Cardiac muscle cell (in vitro differentiated cells and primary cell): ENCODE data around the gene SDK2. TPM values are rescaled to one million over a fixed set of nuclear protein-coding genes. Genes with fewer than 3 reads are reported as not detected.

Experiments used
- DNase-seq, 2 donors: peaks; one replicate each; pipeline versions ENCODE4 v3.0.0 to v3.0.0-alpha.2; 2010 to 2017; ENCODE audit warnings: low read depth in 1 of 2, low spot score in 1 of 2
- H3K27ac ChIP-seq: fragments of 200-600 bp; sonication (generic); 2 replicates; pipeline ENCODE4 v1.5.1; 2016
- H3K27me3 ChIP-seq: fragments of 200-600 bp; sonication (generic); 2 replicates; pipeline ENCODE4 v1.6.0; 2016; ENCODE audit warnings: control low read depth
- H3K36me3 ChIP-seq: fragments of 200-600 bp; sonication (generic); 2 replicates; pipeline ENCODE4 v1.5.1; 2016; ENCODE audit warnings: control low read depth
- H3K4me1 ChIP-seq: fragments of 200-600 bp; sonication (generic); 2 replicates; pipeline ENCODE4 v1.8.1; 2017; ENCODE audit warnings: low read depth, mild to moderate bottlenecking, mixed run types
- H3K4me3 ChIP-seq: fragments of 200-600 bp; sonication (generic); 2 replicates; pipeline ENCODE4 v1.5.1; 2016; ENCODE audit warnings: mild to moderate bottlenecking
- H3K9me3 ChIP-seq: fragments of 200-600 bp; sonication (generic); 2 replicates; pipeline ENCODE4 v1.5.1; 2017; ENCODE audit warnings: low read depth, mild to moderate bottlenecking, control low read depth
- CTCF ChIP-seq: IDR thresholded peaks from 2 replicates; pipeline ENCODE4 v1.5.1; 2012; ENCODE audit warnings: low read depth, mild to moderate bottlenecking, low read length
- polyA plus RNA-seq: library from polyadenylated mRNA; unstranded; fragments of >200 nt; fragmentation: Nextera tagmentation; extraction: Ambion mirVana; gene quantifications from 2 replicates; pipeline ENCODE4 v1.2.1, GENCODE V29; 2016
- total RNA-seq: library from RNA; depleted of rRNA; stranded (reverse); fragments of >200 nt; gene quantifications from 2 replicates; pipeline ENCODE4 v1.2.3, GENCODE V29; 2016

The SDK2 gene
- total and polyA plus RNA-seq, 2 experiments from 2014 or later, result 11.8 to 46.8 TPM

- Histone ChIP-seq H3K9me3 (no peaks in the 10 kb centered on the region), H3K27ac (no peak overlapping the region), H3K4me3 (no peak overlapping the region), H3K27me3 (no peaks in the 10 kb centered on the region), H3K4me1 (peaks cover 5% of the 10 kb centered on the region), H3K36me3 (no peaks in the 10 kb centered on the region)
- TF ChIP-seq CTCF, result no peak
- no peak for DNase-seq
Measured at GRCh38 chr17:73647301-73647695, 3.1 kb upstream of the SDK2 start.

- no peak overlapping the region for H3K27ac ChIP-seq
- H3K36me3 ChIP-seq, result no peaks in the 10 kb centered on the region
- no peak overlapping the region for H3K4me3 ChIP-seq
- no peaks in the 10 kb centered on the region for H3K9me3 ChIP-seq
- DNase-seq, result peak; percentile 4 to 63
- H3K27me3 ChIP-seq, result no peaks in the 10 kb centered on the region
- TF ChIP-seq CTCF, result peak; percentile 15
- H3K4me1 ChIP-seq, result peaks cover 11% of the 10 kb centered on the region
Measured at GRCh38 chr17:73646409-73647300, 2.4 kb upstream of the SDK2 start.

GRCh38 chr17:73645050-73645871 lies 1.0 kb upstream of the SDK2 start:
- peaks cover 22% of the 10 kb centered on the region for H3K4me1 ChIP-seq

GRCh38 chr17:73643852-73644144 lies 447 bp downstream of the SDK2 start:
- Histone ChIP-seq H3K36me3 (no peaks in the 10 kb centered on the region), H3K27ac (peak overlapping the region; percentile 82), H3K4me1 (peaks cover 22% of the 10 kb centered on the region), H3K4me3 (peak overlapping the region; percentile 80), H3K9me3 (no peaks in the 10 kb centered on the region), H3K27me3 (no peaks in the 10 kb centered on the region)
- DNase-seq, result peak in 1 of 2 donors; percentile 42
- TF ChIP-seq CTCF, result no peak

More at GRCh38 chr17:73645050-73645871, 1.0 kb upstream of the SDK2 start:
- Histone ChIP-seq H3K36me3 (no peaks in the 10 kb centered on the region), H3K4me3 (peak overlapping the region; percentile 80), H3K27me3 (no peaks in the 10 kb centered on the region), H3K9me3 (no peaks in the 10 kb centered on the region), H3K27ac (peak overlapping the region; percentile 2)
- peak; percentile 57 to 92 for DNase-seq
- no peak for TF ChIP-seq CTCF

- peak overlapping the region; percentile 80 for H3K4me3 ChIP-seq
- peaks cover 27% of the 10 kb centered on the region for H3K4me1 ChIP-seq
- H3K9me3 ChIP-seq, result no peaks in the 10 kb centered on the region
- H3K27me3 ChIP-seq, result no peaks in the 10 kb centered on the region
- peak; percentile 16 for TF ChIP-seq CTCF
- H3K27ac ChIP-seq, result peak overlapping the region; percentile 82
- DNase-seq, result peak; percentile 6 to 69
- no peaks in the 10 kb centered on the region for H3K36me3 ChIP-seq
Measured at GRCh38 chr17:73643001-73643851, 1.0 kb downstream of the SDK2 start.
